ENCODE measurements around the gene SKI. TPM values are rescaled to one million over a fixed set of nuclear protein-coding genes. Genes with fewer than 3 reads are reported as not detected.
A peak's percentile ranks its signal among the peaks of the same experiment; 100 is the strongest.
"Not testable (repeated sequence)": the region's sequence is repeated elsewhere in the genome, so short reads cannot be mapped to it uniquely, and the experiment has no call there.

The SKI gene
- total RNA-seq, 1 donor from 2014 or later: 110 TPM

- H3K36me3 Mint-ChIP-seq: no peaks in the 10 kb centered on the region
- DNase-seq (ENCODE audit: low spot score in 2 of 2, unreplicated experiment in 2 of 2): peak; percentile 77 to 87
- H3K4me1 Mint-ChIP-seq: peaks cover 46% of the 10 kb centered on the region
- no peaks in the 10 kb centered on the region for H3K9me3 Mint-ChIP-seq
- H3K4me3 Mint-ChIP-seq: peak overlapping the region; percentile 36
- peaks cover 6% of the 10 kb centered on the region for H3K27me3 Mint-ChIP-seq (ENCODE audit: low read depth)
- peak overlapping the region; percentile 99 for H3K27ac Mint-ChIP-seq
- TF ChIP-seq, protein P1, sequence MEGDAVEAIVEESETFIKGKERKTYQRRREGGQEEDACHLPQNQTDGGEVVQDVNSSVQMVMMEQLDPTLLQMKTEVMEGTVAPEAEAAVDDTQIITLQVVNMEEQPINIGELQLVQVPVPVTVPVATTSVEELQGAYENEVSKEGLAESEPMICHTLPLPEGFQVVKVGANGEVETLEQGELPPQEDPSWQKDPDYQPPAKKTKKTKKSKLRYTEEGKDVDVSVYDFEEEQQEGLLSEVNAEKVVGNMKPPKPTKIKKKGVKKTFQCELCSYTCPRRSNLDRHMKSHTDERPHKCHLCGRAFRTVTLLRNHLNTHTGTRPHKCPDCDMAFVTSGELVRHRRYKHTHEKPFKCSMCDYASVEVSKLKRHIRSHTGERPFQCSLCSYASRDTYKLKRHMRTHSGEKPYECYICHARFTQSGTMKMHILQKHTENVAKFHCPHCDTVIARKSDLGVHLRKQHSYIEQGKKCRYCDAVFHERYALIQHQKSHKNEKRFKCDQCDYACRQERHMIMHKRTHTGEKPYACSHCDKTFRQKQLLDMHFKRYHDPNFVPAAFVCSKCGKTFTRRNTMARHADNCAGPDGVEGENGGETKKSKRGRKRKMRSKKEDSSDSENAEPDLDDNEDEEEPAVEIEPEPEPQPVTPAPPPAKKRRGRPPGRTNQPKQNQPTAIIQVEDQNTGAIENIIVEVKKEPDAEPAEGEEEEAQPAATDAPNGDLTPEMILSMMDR (IDR thresholded peaks at IDR 0.05; ENCODE audit: unreplicated experiment): no peak
Measured at GRCh38 chr1:2322065-2322571, 94.0 kb downstream of the SKI start.

GRCh38 chr1:2322581-2323211, 94.6 kb downstream of the SKI start:
- peak overlapping the region; percentile 99 for H3K27ac Mint-ChIP-seq
- TF ChIP-seq, protein P1 (IDR thresholded peaks at IDR 0.05; ENCODE audit: unreplicated experiment): no peak
- peaks cover 48% of the 10 kb centered on the region for H3K4me1 Mint-ChIP-seq
- H3K9me3 Mint-ChIP-seq: no peaks in the 10 kb centered on the region
- H3K27me3 Mint-ChIP-seq (ENCODE audit: low read depth): peaks cover 6% of the 10 kb centered on the region
- peak overlapping the region; percentile 36 for H3K4me3 Mint-ChIP-seq
- no peak for DNase-seq (ENCODE audit: low spot score in 2 of 2, unreplicated experiment in 2 of 2)
- H3K36me3 Mint-ChIP-seq: no peaks in the 10 kb centered on the region

DNA sequence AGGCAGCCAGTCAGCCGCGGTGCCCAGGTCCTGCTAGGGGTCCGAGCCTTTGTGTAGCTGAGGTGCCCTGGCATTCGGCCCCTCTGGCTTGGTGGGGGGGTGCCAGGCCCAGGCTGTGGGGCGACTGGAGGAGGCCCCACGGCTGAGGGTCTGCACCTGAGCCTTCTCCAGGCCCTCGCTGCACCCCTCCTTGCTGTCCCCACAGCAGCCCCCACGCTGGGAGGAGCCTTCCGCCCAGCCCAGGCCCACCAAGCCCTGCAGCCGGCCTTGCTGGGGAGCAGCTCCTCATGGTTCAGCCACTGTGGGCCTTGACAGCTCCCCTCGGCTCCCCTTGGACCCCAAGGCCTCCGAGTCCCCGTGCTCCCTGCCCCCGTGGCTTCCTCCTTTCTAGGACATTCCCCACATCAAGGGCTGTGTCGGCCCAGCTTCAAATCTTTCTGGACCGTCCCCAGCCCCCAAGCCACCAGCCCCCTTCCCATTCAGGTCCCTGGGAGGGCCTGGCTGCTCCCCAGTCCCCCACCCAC, 95.4 kb downstream of the SKI start:
- Mint-ChIP-seq H3K36me3 (no peaks in the 10 kb centered on the region), H3K9me3 (no peaks in the 10 kb centered on the region), H3K4me3 (no peak overlapping the region), H3K27ac (peak overlapping the region; percentile 99), H3K27me3 (ENCODE audit: low read depth) (peaks cover 6% of the 10 kb centered on the region), H3K4me1 (peaks cover 50% of the 10 kb centered on the region)
- TF ChIP-seq, protein P1 (IDR thresholded peaks at IDR 0.05; ENCODE audit: unreplicated experiment): no peak
- DNase-seq (ENCODE audit: low spot score in 2 of 2, unreplicated experiment in 2 of 2): no peak

DNA sequence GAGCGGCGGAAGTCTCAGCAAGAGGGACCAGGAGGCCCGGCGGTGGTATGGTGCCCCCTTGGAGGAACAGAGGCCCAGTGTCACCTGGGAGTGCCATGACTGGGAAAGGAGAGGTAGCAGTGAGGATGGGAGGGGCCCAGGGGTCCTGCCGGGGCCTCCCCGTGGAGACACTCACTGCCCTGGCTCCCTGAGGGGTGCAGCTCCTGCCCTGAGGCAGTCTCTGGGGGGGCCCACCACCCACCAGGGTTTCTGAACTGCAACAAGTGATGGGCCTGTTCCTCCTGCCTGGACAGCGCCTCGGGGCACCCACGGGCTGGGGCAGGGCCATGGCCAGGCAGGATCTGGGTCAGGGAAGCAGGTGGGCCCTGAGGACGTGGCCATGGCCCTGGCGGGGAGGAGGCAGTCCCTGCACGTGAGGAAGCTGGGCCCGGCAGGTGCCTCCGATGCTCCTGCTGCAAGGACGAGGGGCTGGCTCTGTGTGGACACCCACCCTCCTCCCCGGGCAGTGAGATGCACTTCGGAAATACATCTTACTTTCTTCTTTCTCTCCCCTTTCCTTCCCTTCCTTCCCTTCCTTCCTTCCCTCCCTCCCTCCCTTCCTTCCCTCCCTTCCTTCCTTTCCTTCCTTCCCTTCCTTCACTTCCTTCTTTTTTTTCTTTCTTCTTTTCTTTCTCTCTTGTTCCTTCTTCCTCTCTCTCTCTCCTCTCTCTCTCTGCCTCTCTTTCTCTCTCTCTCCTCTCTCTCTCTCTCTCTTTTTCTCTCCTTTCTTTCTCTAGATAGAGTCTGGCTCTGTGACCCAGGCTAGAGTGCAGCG, 96.6 kb downstream of the SKI start:
- DNase-seq (ENCODE audit: low spot score in 2 of 2, unreplicated experiment in 2 of 2): no peak
- TF ChIP-seq, protein P1 (IDR thresholded peaks at IDR 0.05; ENCODE audit: unreplicated experiment): no peak
- H3K27me3 Mint-ChIP-seq (ENCODE audit: low read depth): peaks cover 6% of the 10 kb centered on the region
- H3K9me3 Mint-ChIP-seq: no peaks in the 10 kb centered on the region
- peak overlapping the region; percentile 84 for H3K27ac Mint-ChIP-seq
- H3K4me3 Mint-ChIP-seq: no peak overlapping the region
- H3K4me1 Mint-ChIP-seq: peaks cover 55% of the 10 kb centered on the region
- H3K36me3 Mint-ChIP-seq: no peaks in the 10 kb centered on the region

GRCh38 chr1:2326524-2326923, 98.4 kb downstream of the SKI start:
- Mint-ChIP-seq H3K4me3 (no peak overlapping the region), H3K27me3 (ENCODE audit: low read depth) (peaks cover 6% of the 10 kb centered on the region), H3K9me3 (no peaks in the 10 kb centered on the region), H3K36me3 (no peaks in the 10 kb centered on the region), H3K27ac (peak overlapping the region; percentile 91), H3K4me1 (peaks cover 54% of the 10 kb centered on the region)
- no peak for DNase-seq (ENCODE audit: low spot score in 2 of 2, unreplicated experiment in 2 of 2)
- TF ChIP-seq, protein P1 (IDR thresholded peaks at IDR 0.05; ENCODE audit: unreplicated experiment): no peak

- peak overlapping the region; percentile 91 for H3K27ac Mint-ChIP-seq
- H3K4me1 Mint-ChIP-seq: peaks cover 51% of the 10 kb centered on the region
- H3K27me3 Mint-ChIP-seq (ENCODE audit: low read depth); H3K9me3 Mint-ChIP-seq; DNase-seq (ENCODE audit: low spot score in 2 of 2, unreplicated experiment in 2 of 2); H3K4me3 Mint-ChIP-seq; H3K36me3 Mint-ChIP-seq: not testable (repeated sequence)
Measured at GRCh38 chr1:2327162-2327561, 99.0 kb downstream of the SKI start.
